HepG2 (cell line): Measurements from ENCODE around the gene DCLK1. TPM values are rescaled to one million over a fixed set of nuclear protein-coding genes. Genes with fewer than 3 reads are reported as not detected.

Source experiments
- ATAC-seq: fragments of 200-7000 bp; cut with Tn5 transposase; 3 replicates; pipeline ENCODE4 v1.9.1; 2020; ENCODE audit warnings: mild to moderate bottlenecking, moderate library complexity
- BruUV-seq: library from RNA; stranded (reverse); fragments of 400-500 nt; replicated peaks from 2 replicates; lab custom pipeline; 2021; lab: Mats Ljungman, UMichigan
- CTCF ChIA-PET: fragments of 300-600 bp; formaldehyde crosslinking; extraction: SDS; loops from one replicate; lab custom pipeline; 2021; ENCODE audit warnings: low total read pairs, inconsistent platforms, low intra/inter-chr PET ratio; lab: Yijun Ruan, JAX
- POLR2A ChIA-PET: fragments of 350-600 bp; sonication (Branson Sonifier 250); formaldehyde crosslinking; loops from one replicate; lab custom pipeline; 2020; ENCODE audit warnings: antibody characterized with exemption, inconsistent platforms; lab: Yijun Ruan, JAX
- DNase-seq: peaks from one replicate; pipeline ENCODE4 v3.0.0-alpha.2; 2015; ENCODE audit warnings: low spot score
- FAIRE-seq: peaks from 3 replicates; lab custom pipeline; 2011; peaks lifted over from hg19 to GRCh38; lab: Jason Lieb, UNC
- H2AFZ ChIP-seq: one replicate; pipeline ENCODE4 v1.6.1; 2011; ENCODE audit warnings: low read length, inconsistent platforms
- H3K27ac ChIP-seq: fragments of 300-600 bp; 3 replicates; pipeline ENCODE4 v1.8.0; 2011; ENCODE audit warnings: mixed run types, mild to moderate bottlenecking, mixed read lengths, low read length, inconsistent platforms; ENCODE audit not compliant: insufficient read depth; ENCODE audit errors: extremely low read length
- H3K27me3 ChIP-seq, 2 experiments: fragments of 200-600 bp in 1 of 2; 2 replicates in 1 of 2; 3 replicates in 1 of 2; pipeline versions ENCODE4 v1.6.0 to v1.8.0; 2011; ENCODE audit warnings: low read length in 2 of 2, mild to moderate bottlenecking in 2 of 2, moderate library complexity in 2 of 2, inconsistent platforms in 1 of 2; ENCODE audit not compliant: insufficient read depth in 2 of 2, control insufficient read depth in 1 of 2
- H3K36me3 ChIP-seq, 2 experiments: fragments of 200-600 bp in 1 of 2; replicated peaks in 1 of 2; 2 replicates in 1 of 2; 3 replicates in 1 of 2; pipeline versions ENCODE4 v1.5.1 to v1.8.0; 2011; ENCODE audit warnings: low read length in 2 of 2, inconsistent platforms in 1 of 2; ENCODE audit not compliant: insufficient read depth in 2 of 2, control insufficient read depth in 1 of 2
- H3K4me1 ChIP-seq: 2 replicates; pipeline ENCODE4 v1.5.1; 2012; ENCODE audit warnings: low read length, inconsistent platforms; ENCODE audit not compliant: insufficient read depth
- H3K4me2 ChIP-seq: 2 replicates; pipeline ENCODE4 v1.6.0; 2011; ENCODE audit warnings: low read depth, low read length, inconsistent platforms
- H3K4me3 ChIP-seq, 3 experiments: fragments of 200-600 bp in 1 of 3; sonication (generic), shearing (Covaris generic) in 1 of 3; replicated peaks in 1 of 3; 2 replicates each; pipeline ENCODE4 v1.5.1; 2011 to 2016; ENCODE audit warnings: low read length in 3 of 3, inconsistent platforms in 2 of 3, low read depth in 2 of 3, mild to moderate bottlenecking in 2 of 3, control low read depth in 1 of 3, mixed read lengths in 1 of 3; ENCODE audit not compliant: insufficient read depth in 1 of 3
- H3K79me2 ChIP-seq: one replicate; pipeline ENCODE4 v1.6.1; 2011; ENCODE audit warnings: low read length, inconsistent platforms; ENCODE audit not compliant: insufficient read depth
- H3K9ac ChIP-seq: 2 replicates; pipeline ENCODE4 v1.6.0; 2011; ENCODE audit warnings: mild to moderate bottlenecking, low read depth, low read length, inconsistent platforms; ENCODE audit not compliant: insufficient read depth
- H3K9me3 ChIP-seq: 2 replicates; pipeline ENCODE4 v1.5.1; 2012; ENCODE audit warnings: mild to moderate bottlenecking, low read length
- H4K20me1 ChIP-seq: 2 replicates; pipeline ENCODE4 v1.6.0; 2011; ENCODE audit warnings: inconsistent platforms, mild to moderate bottlenecking, low read length, moderate library complexity; ENCODE audit not compliant: insufficient read depth
- AHDC1 ChIP-seq: sonication (generic); formaldehyde crosslinking; IDR thresholded peaks from 2 replicates; pipeline ENCODE4 v1.5.1; 2020; ENCODE audit warnings: mild to moderate bottlenecking, missing genetic modification reagents, borderline replicate concordance
- CBX2 ChIP-seq, 2 experiments: fragments of 200-600 bp in 1 of 2; sonication (generic); formaldehyde crosslinking in 1 of 2; IDR thresholded peaks; 2 replicates each; pipeline versions ENCODE4 v1.7.0 to v1.8.1; 2018 to 2022; ENCODE audit warnings: low read depth in 2 of 2, low read length in 1 of 2, mild to moderate bottlenecking in 1 of 2, missing genetic modification reagents in 1 of 2
- CHD4 ChIP-seq: fragments of 200-600 bp; sonication (generic); IDR thresholded peaks from 2 replicates; pipeline ENCODE4 v1.7.0; 2017; ENCODE audit warnings: mild to moderate bottlenecking, low read length, borderline replicate concordance
- KAT2B ChIP-seq: fragments of 150-350 bp; IDR thresholded peaks from 2 replicates; pipeline ENCODE4 v1.6.1; 2014; ENCODE audit warnings: low read depth, low read length, borderline replicate concordance
- MAFK ChIP-seq, 2 experiments: IDR thresholded peaks in 1 of 2; conservative IDR thresholded peaks in 1 of 2; 2 replicates each; pipeline ENCODE4 v1.6.1; 2011; ENCODE audit warnings: improper control_type of control experiment in 2 of 2, low read length in 2 of 2
- NCOR1 ChIP-seq: fragments of 200-600 bp; sonication (generic); IDR thresholded peaks from 2 replicates; pipeline ENCODE4 v1.7.0; 2017; ENCODE audit warnings: antibody characterized with exemption, low read length, borderline replicate concordance
- PTBP1 ChIP-seq: fragments of 200-400 bp; formaldehyde crosslinking; IDR thresholded peaks from 2 replicates; pipeline ENCODE4 v1.6.1; 2018; ENCODE audit warnings: low read length, low read depth; ENCODE audit not compliant: poor library complexity, severe bottlenecking
- SP140L ChIP-seq: sonication (generic); formaldehyde crosslinking; IDR thresholded peaks from 2 replicates; pipeline ENCODE4 v1.4.0; 2020; ENCODE audit warnings: missing genetic modification reagents, borderline replicate concordance
- TCF7L2 ChIP-seq: IDR thresholded peaks from 2 replicates; pipeline ENCODE4 v1.6.1; 2011; ENCODE audit warnings: mild to moderate bottlenecking, low read depth, low read length, moderate library complexity
- ZMAT3 ChIP-seq: sonication (generic); formaldehyde crosslinking; conservative IDR thresholded peaks from 2 replicates; pipeline ENCODE4 v1.7.0; 2021; ENCODE audit warnings: missing genetic modification reagents
- ZNF124 ChIP-seq: sonication (generic); formaldehyde crosslinking; IDR thresholded peaks from 2 replicates; pipeline ENCODE4 v1.4.0; 2020; ENCODE audit warnings: missing genetic modification reagents
- ZNF264 ChIP-seq: sonication (generic); formaldehyde crosslinking; IDR thresholded peaks from 2 replicates; pipeline ENCODE4 v1.4.0; 2020; ENCODE audit warnings: missing genetic modification reagents
- ZNF550 ChIP-seq: sonication (generic); formaldehyde crosslinking; IDR thresholded peaks from 2 replicates; pipeline ENCODE4 v1.4.0; 2020; ENCODE audit warnings: mild to moderate bottlenecking, missing genetic modification reagents, borderline replicate concordance
- ZNF589 ChIP-seq: sonication (generic); formaldehyde crosslinking; conservative IDR thresholded peaks from 2 replicates; pipeline ENCODE4 v1.8.0; 2022; ENCODE audit warnings: mild to moderate bottlenecking, moderate library complexity, missing genetic modification reagents
- WGBS: methylation state at CpG from one replicate; pipeline ENCODE4 v1.1.6; 2017; ENCODE audit warnings: low lambda C conversion rate; 5-methylcytosine and 5-hydroxymethylcytosine counted together
- in situ Hi-C: cut with HindIII; loops from 2 replicates; pipeline ENCODE4 v1.10.0; 2017; ENCODE audit warnings: low pct_unique_long_range_greater_than_20kb; ENCODE audit not compliant: extremely low pct_ligation_motif_present
- intact Hi-C: fragments of 100-400 bp; cut with micrococcal nuclease; formaldehyde crosslinking; loops from one replicate; pipeline ENCODE4 v1.10.0; 2022; ENCODE audit not compliant: unreplicated experiment
- polyA plus RNA-seq, 8 experiments: library from polyadenylated mRNA; depleted of rRNA in 3 of 8; stranded (reverse) in 7 of 8; unstranded in 1 of 8; fragments of >200 nt; fragmentation: Illumina TruSeq in 4 of 8; extraction: Trizol in 4 of 8; gene quantifications; 2 replicates each; pipeline versions ENCODE4 v1.2.1 to v1.2.3, GENCODE V29; 2011 to 2016; ENCODE audit warnings: low read depth in 4 of 8, missing spikeins in 1 of 8, mixed read lengths in 1 of 8; ENCODE audit not compliant: insufficient read depth in 1 of 8
- total RNA-seq, 5 experiments: library from RNA; depleted of rRNA; stranded (reverse); fragments of >200 nt; fragmentation: Illumina TruSeq; extraction: Trizol; gene quantifications; 2 replicates each; pipeline ENCODE4 v1.2.3, GENCODE V29; 2016; ENCODE audit warnings: low read depth in 1 of 5
- TF ChIP-seq, protein P1 (sequence below): sonication (generic); formaldehyde crosslinking; IDR thresholded peaks from 2 replicates; pipeline ENCODE4 v1.5.0; 2020; ENCODE audit warnings: mild to moderate bottlenecking, missing genetic modification reagents
- TF ChIP-seq, protein P2 (sequence below), 2 experiments: fragments of 450-650 bp in 1 of 2; sonication (generic) in 1 of 2; formaldehyde crosslinking; IDR thresholded peaks; 2 replicates each; pipeline versions ENCODE4 v1.5.0 to v1.8.0; 2020 to 2022; ENCODE audit warnings: mild to moderate bottlenecking in 1 of 2, missing genetic modification reagents in 1 of 2

DCLK1 gene
- total and polyA plus RNA-seq, 2 of the 13 experiments (the other 11 are each of a cell fraction or from before 2014, with no cell fraction given), result not detected

DNA sequence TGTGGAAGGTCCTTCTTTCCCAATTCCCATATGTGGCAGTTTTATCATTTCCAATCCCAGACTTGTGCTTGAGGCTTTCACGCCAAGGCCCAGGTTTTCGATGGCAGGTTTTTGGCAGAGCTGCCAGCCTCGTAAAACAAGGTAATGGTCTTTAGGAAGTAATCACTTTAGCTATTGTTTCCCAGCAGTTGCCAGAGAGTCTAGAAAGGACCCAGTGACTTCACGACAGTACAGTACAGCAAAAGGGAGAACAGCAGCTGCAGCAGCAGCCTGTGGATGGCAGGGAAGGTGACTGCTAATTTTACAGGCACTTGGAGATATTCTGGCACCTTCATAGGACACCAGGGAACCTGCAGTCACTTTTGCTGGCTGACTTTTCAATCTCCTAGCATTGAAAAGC is 363.1 kb downstream of the DCLK1 start:
- ChIA-PET CTCF (no interaction called here), POLR2A (no interaction called here)
- no peaks in the 10 kb centered on the region for H3K79me2 ChIP-seq
- ATAC-seq (no peak), DNase-seq (no peak), FAIRE-seq (no peak)
- H3K9ac ChIP-seq, result no peak overlapping the region
- no peaks in the 10 kb centered on the region for H3K36me3 ChIP-seq
- peaks cover 2% of the 10 kb centered on the region; the same call in 1 of the 2 replicates for H3K9me3 ChIP-seq
- H3K4me2 ChIP-seq, result no peak overlapping the region
- in situ Hi-C loops, result no loop called here
- intact Hi-C loops, result no loop called here
- H3K4me1 ChIP-seq, result no peaks in the 10 kb centered on the region
- H2AFZ ChIP-seq, result no peak overlapping the region
- WGBS, result 45% methylated on average over 4 of the region's 4 CpGs
- BruUV-seq, result no TSS peak
- no peak overlapping the region for H3K27ac ChIP-seq
- H3K27me3 ChIP-seq, result no peaks in the 10 kb centered on the region; a peak in 1 of 5 replicates
- no peaks in the 10 kb centered on the region for H4K20me1 ChIP-seq
- no peak overlapping the region for H3K4me3 ChIP-seq
- TF ChIP-seq TCF7L2, result no peak
- TF ChIP-seq, protein P1, sequence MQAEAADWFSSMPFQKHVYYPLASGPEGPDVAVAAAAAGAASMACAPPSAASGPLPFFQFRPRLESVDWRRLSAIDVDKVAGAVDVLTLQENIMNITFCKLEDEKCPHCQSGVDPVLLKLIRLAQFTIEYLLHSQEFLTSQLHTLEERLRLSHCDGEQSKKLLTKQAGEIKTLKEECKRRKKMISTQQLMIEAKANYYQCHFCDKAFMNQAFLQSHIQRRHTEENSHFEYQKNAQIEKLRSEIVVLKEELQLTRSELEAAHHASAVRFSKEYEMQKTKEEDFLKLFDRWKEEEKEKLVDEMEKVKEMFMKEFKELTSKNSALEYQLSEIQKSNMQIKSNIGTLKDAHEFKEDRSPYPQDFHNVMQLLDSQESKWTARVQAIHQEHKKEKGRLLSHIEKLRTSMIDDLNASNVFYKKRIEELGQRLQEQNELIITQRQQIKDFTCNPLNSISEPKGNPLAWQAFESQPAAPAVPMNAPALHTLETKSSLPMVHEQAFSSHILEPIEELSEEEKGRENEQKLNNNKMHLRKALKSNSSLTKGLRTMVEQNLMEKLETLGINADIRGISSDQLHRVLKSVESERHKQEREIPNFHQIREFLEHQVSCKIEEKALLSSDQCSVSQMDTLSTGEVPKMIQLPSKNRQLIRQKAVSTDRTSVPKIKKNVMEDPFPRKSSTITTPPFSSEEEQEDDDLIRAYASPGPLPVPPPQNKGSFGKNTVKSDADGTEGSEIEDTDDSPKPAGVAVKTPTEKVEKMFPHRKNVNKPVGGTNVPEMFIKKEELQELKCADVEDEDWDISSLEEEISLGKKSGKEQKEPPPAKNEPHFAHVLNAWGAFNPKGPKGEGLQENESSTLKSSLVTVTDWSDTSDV (CRISPR knock-in tag), result no peak
- TF ChIP-seq AHDC1 (CRISPR knock-in tag), result no peak
- TF ChIP-seq SP140L, result no peak
- no peak for TF ChIP-seq CHD4
- no peak for TF ChIP-seq NCOR1
- TF ChIP-seq ZNF124 (CRISPR knock-in tag), result no peak
- TF ChIP-seq KAT2B, result no peak
- no peak for TF ChIP-seq PTBP1
- TF ChIP-seq ZNF589, result no peak
- TF ChIP-seq ZMAT3 (CRISPR knock-in tag), result no peak
- TF ChIP-seq, protein P2, sequence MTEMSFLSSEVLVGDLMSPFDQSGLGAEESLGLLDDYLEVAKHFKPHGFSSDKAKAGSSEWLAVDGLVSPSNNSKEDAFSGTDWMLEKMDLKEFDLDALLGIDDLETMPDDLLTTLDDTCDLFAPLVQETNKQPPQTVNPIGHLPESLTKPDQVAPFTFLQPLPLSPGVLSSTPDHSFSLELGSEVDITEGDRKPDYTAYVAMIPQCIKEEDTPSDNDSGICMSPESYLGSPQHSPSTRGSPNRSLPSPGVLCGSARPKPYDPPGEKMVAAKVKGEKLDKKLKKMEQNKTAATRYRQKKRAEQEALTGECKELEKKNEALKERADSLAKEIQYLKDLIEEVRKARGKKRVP (CRISPR knock-in tag; IDR thresholded peaks at IDR 0.05), result no peak
- no peak for TF ChIP-seq CBX2 (IDR thresholded peaks at IDR 0.05; ENCODE audit: low read depth, low read length)
- TF ChIP-seq CBX2 (CRISPR knock-in tag; IDR thresholded peaks at IDR 0.05; ENCODE audit: low read depth), result no peak
- no peak for TF ChIP-seq ZNF264
- no peak for TF ChIP-seq MAFK (conservative IDR thresholded peaks at IDR 0.05 in 1 of 2, IDR thresholded peaks at IDR 0.05 in 1 of 2; ENCODE audit: low read length in 2 of 2)
- no peak for TF ChIP-seq ZNF550
